Right lobe of liver (tissue), 4 donors: ENCODE data around the gene CTSC.

ENCODE experiments used
- CTCF ChIP-seq, 4 donors: fragments of 200-600 bp in 3 of 4; fragments of 450-650 bp in 1 of 4; IDR thresholded peaks; one replicate each; pipeline versions ENCODE4 v1.5.1 to v1.8.0; 2016 to 2022; ENCODE audit warnings: antibody characterized with exemption in 4 of 4, mild to moderate bottlenecking in 2 of 4
- POLR2A ChIP-seq: fragments of 450-650 bp; IDR thresholded peaks from one replicate; pipeline ENCODE4 v1.6.1; 2017; ENCODE audit warnings: antibody characterized with exemption, mild to moderate bottlenecking
- donor health status: DM: no; HTN: no; CAD: no.
- donor health status: DM: no; HTN: no; CAD: no.
- donor health status: DM: no; HTN: yes; CAD: no.

DNA sequence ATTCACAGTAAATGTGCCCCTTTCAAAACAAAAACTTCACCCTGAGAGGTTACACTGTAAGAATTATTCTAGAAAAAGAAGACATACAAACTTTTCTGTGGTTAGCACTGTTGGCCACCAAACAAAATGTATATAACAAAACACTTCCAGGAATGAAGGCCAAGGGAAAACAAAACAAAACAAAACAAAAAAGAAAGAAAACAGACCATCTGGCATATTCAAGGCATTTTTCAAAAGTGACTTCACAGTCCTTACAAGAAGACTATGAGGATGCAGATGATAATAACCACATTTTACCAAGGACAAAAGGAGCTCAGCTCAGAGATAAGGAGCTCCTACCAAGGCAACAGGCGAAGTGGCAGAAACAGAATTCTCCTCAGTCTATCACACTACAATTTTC lies 24.9 kb downstream of the CTSC start:
- TF ChIP-seq CTCF (IDR thresholded peaks at IDR 0.05), result no peak
- no peak for TF ChIP-seq POLR2A
